ENCODE measurements around the gene DYNC1LI1.

GRCh38 chr3:32571192-32571485 lies 481 bp upstream of the DYNC1LI1 start:
- peak; percentile 74 for TF ChIP-seq POLR2A (IDR thresholded peaks at IDR 0.05; ENCODE audit: low read length)
- no peak for TF ChIP-seq GATA1 (IDR thresholded peaks at IDR 0.05; ENCODE audit: low read depth, low read length)
